ENCODE data around the gene TNFRSF14.

Gene TNFRSF14

DNA sequence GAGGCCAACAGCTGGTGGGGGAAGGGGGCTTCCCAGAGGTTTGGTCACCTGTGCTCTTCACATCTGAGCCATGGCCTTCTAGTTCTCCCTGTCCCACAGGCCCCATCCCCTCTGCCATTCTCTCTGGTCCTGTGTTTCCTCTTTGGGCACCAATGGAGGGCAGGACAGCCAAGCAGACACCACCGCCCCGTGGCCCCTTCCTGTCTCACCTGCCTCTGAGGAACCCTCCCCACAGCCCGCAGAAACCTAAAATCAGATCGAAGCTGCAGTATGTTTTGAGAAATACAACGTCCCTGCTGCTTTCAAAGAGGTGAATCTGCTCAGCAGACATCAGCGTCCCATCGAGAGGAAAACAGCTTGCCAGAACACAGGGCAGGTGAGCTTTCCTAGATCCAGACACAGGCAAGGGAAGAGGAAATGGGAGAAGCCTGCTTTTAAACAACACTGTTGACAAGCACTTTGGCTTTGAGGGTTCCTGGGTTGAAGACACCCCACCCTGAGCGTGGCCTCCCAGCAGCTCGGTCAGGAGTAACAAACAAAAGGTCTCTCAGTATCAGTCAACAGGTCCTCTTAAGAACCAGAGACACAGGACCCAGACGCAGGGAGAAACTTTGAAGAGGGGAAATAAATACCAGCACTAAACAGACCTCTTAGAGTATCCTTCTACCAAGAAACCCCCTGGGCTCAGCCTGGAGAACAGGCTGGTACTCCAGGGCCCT lies 32.1 kb upstream of the TNFRSF14 start:
- DNase-seq = peak; percentile 62

DNA sequence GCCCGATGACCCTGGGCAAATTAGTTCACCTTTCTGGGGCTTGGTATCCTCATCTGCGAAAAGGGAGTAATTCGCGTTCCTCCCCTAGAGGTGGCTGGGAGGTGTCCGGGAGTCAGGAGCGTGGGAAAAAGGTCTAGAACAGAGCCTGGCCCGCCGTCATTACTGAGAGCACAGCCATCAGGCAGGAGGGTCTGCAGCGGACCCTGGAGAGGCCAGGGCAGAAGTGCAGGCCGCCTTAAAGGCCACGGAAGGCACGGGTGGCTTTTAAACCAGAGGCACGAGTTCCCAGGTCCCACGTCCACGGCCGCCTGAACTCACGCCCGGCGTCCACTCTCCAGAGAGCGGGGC lies 30.6 kb upstream of the TNFRSF14 start:
- DNase-seq = no peak

DNA sequence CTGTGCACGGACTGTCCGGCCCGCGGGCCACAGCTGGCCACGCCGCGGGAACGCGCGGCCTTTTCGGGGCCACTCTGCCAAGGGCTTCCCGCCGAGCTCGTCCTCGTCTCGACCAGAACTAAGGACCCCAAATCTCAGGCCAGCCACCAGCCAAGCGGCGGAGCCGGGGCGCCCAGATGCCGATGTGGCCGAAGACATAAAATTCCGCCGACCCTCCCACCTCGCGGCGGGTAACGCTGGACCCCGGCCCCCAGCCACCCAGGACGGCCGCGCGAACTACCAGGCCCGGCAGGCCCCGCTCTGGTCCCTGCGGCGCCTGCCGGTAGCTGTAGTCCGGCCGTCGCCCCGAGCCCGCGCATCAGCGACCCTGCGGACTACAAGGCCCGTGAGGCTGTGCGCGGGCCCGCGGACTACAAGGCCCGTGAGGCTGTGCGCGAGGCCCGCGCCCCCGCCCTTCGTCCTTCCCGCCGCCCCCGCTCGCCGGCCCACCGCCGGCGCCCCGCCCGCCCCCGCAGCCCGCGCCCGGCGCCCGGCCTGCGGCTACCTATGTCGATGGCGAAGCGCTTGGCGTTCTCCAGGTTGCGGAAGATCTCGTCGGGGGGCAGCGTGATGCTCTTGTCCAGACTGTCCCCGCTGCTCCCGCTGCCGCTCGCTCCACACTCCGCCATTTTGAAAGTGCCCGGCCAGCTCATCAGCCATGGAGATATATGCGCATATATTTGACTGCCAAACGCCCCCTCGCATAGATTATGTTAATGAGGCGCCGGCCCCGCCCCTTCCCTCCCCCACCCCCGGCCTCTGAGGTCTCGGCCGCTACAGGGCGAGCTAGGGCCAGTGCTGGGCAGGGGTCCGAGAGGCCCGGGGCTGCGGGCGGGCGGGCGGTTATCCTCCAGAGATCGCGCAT lies 30.0 kb upstream of the TNFRSF14 start, which contains the start of gene PANK4:
Gene PANK4 (minus strand): TSS at position 677 of the 904 bp plus-strand sequence. CDS start 9 bp downstream, at position 668.
- DNase-seq = peak; percentile 90

DNA sequence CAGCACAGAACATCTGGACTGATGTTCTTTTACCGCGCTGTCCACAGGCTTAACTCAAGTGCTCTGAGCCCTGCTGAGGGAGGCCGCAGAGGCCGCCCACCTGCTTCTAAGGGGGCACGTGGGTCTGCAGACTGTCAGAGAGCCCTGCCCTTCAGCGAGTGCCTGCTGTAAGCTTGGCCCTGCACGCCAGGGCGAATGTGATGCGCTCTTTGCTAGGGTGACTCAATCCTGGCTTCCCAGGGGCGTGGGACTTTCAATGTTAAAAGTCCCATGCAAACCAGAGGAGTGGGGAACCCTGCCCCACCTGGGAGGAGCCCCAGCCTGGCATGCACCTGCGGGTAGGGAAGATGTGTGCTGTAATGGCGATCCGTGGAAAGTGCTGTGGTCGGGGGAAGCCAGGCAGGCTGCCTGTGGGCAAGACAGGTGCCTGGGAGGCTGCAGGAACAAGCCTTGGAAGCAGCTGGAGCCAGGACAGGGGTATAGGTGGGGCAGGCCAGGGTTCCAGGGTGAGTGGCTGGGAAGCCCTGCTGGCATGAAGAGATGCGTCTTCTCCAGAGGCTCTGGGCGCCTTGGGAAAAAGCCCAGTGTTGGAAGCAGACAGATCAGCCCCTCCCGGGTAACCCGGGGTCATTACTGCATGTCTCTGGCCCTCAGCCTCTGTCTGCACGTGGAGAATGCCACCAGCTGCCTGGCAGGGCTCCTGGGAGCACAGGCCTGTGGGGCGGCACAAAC lies 29.2 kb upstream of the TNFRSF14 start:
- no peak for DNase-seq

DNA sequence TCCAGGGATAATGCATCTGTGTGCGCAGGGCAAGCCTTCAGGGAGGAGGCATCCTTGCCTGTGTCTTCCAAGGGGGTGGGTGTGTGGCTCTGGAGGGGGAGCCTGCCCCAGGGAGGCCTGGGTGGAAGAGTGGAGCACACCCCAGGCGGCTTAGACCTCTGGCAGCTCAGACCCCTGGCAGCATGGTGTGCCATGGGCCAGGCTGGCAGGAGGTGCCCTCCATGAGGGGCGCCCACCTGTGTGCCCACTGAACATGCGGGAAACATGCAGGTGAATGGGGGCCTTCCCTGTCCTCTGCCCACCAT lies 28.7 kb upstream of the TNFRSF14 start:
- no peak for DNase-seq

DNA sequence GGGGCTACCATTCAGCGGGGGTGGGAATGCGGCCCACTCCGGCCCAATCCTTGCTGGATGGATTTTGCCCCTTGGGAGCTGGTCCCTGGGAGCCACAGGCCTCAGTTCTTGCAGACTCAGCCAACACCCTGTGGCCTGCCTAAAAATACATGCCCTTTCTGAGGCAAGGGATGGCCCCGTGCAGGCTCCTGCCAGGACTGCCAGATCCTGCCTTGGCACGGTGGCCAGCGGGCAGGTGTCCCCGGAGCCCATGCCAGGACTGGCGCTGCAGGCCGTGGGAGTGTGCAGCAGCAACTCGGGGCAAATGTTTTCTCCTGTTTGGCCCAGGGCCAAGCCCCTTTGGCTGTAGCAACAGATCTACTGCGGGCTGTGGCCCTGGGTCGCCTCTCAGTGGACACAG lies 28.2 kb upstream of the TNFRSF14 start:
- DNase-seq = no peak

DNA sequence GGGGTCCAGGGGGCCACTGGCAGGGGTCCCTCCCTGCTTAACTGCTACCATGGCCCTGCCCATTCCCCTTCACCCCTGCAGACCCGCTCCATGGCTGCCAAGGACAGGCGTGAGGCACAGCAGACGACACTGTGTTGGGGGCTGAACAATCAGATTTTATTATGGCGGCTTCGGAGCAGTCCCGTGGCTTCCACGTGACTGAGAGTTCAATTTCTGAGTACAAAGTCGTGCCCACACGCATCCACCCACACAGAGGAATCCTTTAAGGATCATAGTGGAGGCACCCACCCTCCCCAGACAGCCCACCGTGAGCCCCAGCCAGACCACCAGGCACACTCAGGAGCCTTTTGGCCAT lies 27.6 kb upstream of the TNFRSF14 start:
- no peak for DNase-seq

DNA sequence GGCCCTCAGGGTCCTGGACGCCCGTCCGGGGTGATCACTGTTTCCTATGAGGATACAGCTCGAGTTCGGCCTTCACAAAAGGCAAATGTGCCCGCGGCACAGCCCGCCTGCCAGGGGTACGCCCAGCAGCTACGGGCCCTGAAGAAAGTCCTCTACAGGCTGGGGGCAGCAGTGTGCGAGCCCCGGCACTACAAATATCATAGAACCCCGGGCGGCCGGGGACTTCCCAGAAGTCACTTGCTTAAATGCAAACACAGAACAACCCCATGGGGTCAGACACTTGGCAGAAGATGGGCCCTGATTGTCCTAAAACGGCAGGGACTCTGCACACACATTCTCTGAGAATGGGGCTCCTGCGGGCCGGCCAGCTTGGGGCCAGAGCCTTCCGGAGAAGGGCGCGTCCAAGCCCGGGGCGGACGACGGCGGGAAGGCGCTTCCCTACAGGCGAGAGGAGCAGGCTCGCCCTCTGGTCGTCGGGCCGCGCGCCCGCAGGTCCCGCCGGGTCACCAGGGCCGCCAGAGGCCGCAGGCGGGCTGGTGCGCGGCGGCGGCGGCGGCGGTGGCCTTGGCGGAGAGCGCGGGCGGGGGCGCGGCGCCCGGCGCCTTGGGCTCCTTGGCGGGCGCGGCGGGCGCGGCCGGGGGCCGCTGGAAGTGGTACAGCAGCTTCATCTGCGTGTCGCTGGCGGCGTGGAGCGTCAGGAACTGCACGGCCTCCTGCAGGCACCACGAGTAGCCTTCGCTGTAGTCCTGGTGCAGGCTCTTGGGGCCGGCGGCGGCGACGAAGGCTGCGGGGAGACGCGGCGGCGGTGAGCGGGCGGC lies 27.0 kb upstream of the TNFRSF14 start:
- peak; percentile 53 for DNase-seq

DNA sequence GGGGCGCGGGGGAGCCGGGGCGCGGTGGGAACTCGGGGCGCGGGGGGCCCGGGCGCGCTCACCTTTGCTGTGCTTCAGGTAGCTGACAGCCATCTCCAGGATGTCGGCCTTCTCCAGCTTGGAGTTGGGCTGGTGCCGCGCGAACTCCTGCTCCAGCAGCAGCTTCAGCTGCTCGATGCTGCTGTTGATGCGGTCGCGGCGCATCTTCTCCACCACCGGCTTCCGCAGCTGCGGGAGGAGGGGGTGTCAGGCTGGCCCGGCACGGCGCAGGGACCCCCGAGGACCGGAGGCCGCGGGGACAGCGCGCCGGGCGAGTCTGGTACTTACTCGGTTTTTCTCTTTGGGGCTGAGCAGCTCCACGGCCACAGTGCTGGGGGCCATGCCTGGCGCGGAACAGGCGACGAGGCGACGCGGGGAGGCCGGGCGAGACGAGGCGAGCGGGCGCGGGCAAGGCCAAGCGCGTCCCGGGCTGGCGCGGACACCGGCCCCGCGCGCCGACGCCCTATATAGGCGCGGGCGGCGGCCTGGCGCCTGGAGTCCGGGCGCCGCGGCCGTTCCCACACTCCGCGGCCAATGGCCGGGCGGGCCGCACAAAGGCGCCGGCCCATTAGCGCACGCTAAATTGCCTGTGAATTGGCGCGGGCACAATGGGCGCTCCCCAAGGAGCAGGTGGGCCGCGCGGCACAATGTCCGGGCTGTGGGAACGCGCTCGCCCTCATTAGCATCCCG lies 26.2 kb upstream of the TNFRSF14 start, which contains the start of gene HES5:
Gene HES5 (minus strand): TSS at position 480 of the 729 bp plus-strand sequence. CDS start 99 bp downstream, at position 381.
- DNase-seq = peak; percentile 48

DNA sequence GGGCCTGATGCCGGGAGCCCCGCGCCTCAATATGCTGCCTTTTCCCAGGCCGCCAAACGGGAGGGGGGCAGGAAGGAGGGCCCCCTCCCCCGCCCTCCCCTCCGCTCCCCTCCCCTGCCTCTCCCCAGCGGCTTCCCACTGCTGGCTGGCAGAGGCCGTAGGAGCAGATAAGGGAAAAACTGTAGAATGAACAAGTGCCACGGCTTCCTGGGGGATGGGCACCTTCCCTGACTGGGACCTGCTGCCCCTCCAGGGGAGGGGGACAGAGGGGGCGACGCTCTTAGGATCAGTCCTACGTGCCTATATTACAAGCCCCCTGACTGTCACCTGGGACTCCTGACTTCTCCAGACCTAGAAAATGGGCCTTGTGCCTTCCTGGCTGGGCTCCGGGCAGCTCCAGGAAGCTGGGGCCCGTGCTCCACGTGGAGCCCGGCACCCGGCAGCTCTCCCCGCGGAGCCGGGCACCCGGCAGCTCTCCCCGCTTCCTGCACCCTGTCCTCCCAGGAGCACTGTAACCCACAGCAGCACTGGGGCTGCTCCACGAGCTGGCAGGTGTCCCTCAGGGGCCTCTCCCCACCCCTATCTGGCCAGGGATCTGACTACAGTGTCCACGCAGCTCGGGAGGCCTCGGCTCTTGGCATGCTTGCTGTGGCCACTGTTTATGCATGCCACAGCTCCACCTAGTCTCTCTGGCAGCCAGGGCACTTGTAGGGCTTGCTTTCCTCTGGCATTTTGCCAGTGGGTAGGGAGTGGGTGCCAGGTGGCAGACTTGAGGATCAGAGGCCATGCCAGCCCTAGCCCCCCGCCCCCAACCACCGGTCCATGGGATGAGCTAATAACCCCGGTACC lies 25.4 kb upstream of the TNFRSF14 start:
- DNase-seq = peak; percentile 29

DNA sequence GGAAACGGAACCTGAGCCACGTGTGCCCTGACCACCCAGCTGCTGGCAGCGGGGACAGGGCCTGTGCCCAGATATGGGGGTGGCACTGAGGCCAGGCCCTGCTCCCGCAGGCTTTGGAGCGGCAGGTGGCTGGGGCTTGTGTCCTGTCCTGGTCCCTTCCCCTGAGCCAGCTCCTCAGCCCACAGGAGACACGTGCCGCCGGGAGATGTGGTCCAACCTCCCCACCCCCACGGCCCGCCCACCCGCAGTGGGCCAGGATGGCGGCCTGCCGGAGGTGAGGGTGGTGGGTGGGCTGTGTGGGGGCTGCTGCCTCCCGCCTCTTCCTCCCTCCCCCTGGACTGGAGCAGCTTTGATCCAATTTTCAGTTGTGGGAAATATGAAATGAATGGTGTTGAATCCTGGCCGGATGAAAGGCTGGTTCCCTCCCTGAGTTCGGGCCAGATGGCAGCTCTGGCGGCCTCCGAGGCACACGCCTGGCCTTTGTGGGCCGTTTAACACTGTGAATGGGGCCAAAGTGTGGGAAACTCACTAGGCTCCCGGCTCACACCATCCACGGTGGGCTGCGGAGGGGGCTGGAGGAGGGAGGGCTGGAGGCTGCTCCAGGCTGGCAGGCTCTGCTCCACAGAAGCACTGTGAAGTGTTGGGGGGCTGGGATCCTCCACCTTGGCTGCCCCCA lies 23.5 kb upstream of the TNFRSF14 start:
- DNase-seq = no peak

DNA sequence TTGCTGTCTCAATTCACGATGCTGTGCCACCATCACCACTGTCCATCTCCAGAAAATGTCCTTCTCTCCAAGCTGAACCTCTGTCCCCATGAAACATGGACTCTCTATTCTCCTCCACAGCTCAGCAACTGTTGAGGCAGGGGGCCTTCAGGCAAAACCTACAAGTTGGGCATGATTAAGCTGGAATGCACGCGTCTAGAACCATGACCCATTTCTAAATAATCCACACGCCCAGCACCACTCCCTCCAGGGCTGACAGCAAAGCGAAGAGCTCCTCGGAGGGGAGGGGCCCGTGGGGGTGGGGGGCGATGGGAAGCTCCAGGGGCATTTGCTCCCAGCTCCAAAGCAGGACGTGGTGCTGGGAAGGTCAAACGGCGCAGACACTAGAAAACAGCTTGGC lies 22.8 kb upstream of the TNFRSF14 start:
- no peak for DNase-seq

DNA sequence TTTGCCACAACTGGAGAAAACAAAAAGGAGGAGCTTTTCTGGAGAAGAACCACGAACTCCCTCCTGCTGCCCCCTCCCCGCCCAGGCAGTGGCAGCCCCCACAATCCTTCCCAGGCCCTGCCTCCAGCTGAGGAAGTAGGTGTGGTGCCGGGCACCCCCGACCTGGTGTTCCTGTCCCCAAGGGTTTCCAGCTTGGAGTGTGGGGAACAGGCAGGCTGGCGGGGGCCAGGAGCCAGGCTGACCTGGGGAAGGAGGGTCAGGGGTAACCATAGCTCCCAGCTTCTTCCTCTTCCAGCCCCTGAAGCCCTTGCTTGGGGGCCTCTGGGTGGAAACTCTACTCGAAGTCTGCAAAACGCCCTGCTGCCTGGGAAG lies 21.9 kb upstream of the TNFRSF14 start:
- DNase-seq = no peak

DNA sequence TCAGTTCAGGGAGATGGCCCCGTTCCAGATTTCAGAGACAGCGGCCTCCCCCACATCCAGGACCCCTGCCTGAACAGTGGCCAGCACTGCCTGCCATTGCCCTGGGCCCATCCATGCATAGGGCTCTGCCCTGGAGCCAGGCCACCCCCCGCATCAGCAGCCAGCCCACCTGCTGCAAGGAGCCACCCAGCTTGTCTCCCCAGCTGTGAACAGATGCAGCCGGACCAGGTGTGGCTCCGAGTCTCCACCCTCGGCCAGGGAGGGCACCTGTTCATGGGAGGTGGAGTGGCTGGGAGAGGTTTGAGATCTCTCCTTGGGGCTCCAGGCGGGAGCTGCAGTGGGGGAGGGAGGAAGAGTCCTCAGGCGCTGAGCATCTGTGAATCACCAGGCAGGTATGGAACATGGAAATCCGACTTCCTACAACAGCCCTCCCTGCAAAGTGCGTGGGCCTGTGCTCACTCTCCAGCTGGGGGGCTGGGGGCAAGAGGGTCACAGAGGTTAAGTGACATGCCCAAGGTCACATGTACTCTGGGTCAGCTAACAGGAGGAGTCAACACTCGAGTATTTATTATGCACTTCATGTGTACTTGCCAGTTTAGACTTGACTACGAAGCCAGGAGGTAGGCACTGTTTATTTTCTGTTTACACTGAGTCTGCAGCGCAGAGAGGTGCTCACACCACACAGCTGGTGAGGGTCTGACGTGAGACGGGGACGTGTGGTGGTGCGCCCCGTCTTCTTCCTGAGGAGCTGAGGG lies 21.3 kb upstream of the TNFRSF14 start:
- DNase-seq = no peak

DNA sequence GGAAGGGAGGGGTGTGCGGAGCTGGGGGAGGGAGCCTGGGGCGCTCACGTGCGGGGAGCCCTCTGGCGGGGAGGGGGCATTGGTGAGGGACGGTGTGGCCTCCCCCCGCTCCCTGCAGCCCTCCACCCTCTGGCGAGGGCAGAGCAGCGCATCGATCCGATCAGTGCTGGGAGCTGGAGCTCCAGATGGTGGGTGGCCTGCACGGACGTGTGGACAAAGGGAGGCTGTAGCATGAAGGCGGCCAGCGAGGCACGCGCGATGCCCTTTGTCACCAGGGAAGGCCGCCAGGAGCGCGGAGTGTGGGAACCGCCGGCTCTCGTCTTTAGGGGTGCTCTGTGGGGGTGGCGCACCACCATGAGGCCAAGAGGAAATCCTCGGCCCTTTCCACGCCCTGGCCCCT lies 20.7 kb upstream of the TNFRSF14 start:
- DNase-seq = no peak

DNA sequence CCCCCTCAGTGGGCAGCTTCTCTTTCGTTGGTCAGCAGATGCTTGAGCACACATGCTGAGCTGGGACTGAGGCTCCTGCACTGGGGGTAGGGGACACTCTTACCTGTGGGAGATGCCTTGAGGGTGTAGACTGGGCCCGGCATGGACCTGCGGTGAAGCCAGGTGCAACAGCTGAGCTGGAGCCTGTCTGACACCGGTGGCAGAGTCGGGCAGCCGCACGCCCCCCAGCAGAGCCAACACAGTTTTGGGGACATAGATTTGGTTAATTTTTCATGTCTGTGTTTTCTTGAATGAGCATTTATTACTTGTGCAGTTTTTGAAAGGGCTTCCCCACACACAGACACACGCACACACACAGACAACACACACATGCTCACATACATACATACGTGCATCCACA lies 20.2 kb upstream of the TNFRSF14 start:
- DNase-seq = no peak

DNA sequence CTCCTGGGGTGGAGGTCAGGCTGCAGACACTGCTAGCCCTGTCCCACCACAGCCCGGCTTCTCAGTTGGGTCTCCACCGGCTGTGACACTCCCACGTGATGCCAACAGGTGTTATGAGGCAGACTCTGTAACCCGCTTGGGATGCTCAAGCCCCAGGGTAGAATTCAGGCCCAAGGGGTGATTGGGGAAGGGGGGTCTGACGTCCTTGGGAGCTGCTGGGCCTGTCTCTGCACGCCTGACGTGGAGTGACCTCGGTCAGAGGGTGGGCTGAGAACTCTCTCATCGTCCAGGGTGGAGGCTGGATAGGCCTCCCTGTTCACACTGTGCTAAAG lies 18.4 kb upstream of the TNFRSF14 start:
- DNase-seq = no peak

DNA sequence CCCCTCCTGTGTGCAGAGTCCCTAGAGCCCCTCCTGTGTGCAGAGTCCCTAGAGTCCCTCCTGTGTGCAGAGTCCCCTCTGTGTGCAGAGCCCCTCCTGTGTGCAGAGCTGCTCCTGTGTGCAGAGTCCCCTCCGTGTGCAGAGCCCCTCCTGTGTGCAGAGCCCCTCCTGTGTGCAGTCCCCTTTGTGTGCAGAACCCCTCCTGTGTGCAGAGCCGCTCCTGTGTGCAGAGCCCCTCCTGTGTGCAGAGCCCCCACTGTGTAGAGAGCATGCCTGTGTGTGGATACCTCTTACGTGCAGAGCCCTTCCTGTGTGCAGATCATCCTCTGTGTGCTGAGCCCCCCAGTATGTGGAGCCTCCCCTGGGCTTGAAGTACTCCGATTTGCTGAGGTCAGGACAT lies 17.8 kb upstream of the TNFRSF14 start:
- DNase-seq = no peak

DNA sequence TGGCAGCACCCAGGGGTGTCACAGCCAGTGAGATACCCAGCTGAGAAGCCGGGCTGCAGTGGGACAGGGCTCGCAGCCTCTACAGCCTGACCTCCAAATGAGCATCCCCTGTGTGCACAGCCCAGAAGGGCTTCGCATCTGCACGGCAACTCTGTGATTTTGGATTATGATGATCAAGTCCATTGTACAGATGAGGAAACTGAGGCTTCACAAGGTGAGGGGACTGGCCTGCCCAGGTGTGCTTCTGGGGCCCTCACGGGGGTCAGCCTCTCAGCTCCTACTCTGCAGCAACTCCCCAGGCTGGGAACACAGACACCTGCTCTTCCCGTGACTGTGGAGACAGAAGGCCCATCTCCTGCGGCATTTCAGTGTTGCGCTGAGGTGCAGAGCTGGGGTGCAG lies 17.3 kb upstream of the TNFRSF14 start:
- no peak for DNase-seq

DNA sequence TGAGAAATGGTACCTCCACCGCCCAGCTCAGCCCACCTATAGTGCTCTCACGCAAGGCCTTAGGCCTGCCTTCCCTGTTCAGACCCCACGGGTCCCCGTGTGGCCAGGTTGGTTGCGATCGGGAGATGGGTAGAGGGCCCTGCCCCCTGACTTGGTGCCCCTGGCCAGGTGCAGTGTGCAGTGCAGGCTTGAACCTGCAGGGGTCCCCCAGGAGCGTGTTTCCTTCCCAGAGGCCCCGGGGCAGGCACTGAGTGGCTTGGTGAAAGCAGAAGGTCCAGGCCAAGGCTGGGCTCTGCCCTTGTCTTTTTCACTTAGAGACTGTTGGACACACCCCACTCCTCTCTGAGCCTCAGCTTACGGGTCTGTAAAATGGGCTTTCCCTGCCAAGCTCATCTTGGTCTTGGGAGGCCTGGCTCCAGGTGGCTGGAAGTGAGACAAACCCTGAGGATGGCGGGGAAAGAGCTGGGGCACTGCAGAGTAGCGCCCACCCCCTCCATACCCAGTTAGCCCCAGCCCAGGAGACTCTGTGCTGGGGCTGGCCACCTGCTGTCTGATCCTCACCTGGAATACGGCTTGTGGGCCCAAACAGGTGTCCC lies 16.8 kb upstream of the TNFRSF14 start:
- peak; percentile 53 for DNase-seq

All from activated T-cell treated with anti-CD3 and anti-CD28 coated beads, Interleukin-2, amount 50 U/mL, for 1 hour (primary cell).